ENCODE data around the gene SLC22A1.
"Not testable (repeated sequence)": the region's sequence is repeated elsewhere in the genome, so short reads cannot be mapped to it uniquely, and the experiment has no call there.

SLC22A1 gene

DNA sequence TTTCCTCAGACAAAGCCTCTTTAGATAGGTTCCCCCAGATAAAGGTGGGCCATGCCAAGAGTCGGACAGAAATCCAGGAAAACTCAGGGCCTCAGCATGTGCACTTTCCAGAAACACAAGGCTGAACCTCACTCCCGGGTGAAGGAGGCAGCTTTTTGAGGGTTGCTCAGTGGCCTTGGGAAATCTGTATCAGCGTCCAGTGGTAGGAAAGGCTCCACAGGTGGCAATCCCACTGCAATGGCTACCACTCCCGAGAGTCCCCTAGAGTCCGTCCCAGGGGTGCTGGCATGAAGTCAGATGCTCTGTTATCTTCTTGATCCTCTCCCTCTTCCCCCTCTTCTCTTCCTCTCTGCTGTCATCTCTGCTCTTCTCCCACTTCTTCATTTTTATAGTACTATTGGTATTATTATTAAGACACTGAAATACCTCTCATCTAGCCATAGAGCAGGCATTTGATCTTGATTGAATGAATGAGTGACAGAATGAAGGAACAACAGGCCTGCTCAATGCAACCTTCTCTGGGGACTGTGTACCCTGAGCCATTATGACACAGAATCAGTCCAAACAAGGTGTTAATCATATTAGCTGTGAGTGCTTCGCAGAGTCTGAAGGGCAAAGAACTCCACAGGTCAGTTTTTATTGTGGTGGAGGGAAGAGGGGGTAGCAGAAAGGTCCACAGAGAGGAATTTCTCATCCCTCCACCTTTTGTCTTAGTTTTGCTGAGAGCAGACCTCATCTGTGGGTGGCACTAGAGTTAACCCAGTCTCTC, 13.3 kb downstream of the SLC22A1 start:
- peaks cover 2% of the 10 kb centered on the region for H3K36me3 Mint-ChIP-seq (ENCODE audit: low read depth)
- H3K27ac Mint-ChIP-seq, result peak overlapping the region; percentile 17
- no peak overlapping the region for H3K4me3 Mint-ChIP-seq
- no peaks in the 10 kb centered on the region for H3K27me3 Mint-ChIP-seq
- no peaks in the 10 kb centered on the region for H3K9me3 Mint-ChIP-seq
- no peak for DNase-seq
- peaks cover 24% of the 10 kb centered on the region for H3K4me1 Mint-ChIP-seq (ENCODE audit: low read depth)

DNA sequence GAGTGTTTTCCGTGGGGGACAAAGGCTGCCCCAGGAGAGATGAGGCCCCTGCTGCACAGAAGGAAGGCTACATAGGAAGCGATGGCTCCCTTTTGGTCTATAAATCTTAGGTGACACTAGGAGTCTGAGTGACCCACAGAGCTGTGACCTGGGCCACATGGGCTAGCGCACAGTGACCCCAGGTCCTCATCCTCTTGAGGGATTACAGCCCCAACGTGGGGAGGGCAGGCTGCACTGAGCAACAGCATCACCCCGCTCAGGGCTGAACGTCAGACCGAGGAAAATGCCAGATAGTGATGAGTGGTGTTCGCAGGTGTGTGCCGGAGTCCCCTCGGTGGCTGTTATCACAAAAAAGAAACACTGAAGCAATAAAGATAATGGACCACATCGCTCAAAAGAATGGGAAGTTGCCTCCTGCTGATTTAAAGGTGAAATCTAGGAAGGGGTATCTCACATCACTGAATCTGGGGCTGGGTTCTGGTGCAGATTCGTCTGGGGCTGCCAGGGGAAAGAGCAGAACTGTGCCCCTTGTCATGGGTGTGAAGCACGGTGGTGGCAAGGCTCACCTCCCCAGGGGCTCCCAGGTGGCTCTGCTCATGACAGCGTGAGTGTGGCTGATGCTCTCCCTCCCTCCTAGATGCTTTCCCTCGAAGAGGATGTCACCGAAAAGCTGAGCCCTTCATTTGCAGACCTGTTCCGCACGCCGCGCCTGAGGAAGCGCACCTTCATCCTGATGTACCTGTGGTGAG, 14.5 kb downstream of the SLC22A1 start:
- DNase-seq, result no peak
- H3K36me3 Mint-ChIP-seq (ENCODE audit: low read depth), result peaks cover 2% of the 10 kb centered on the region
- H3K4me3 Mint-ChIP-seq, result no peak overlapping the region
- H3K4me1 Mint-ChIP-seq (ENCODE audit: low read depth), result peaks cover 22% of the 10 kb centered on the region
- H3K27ac Mint-ChIP-seq, result no peak overlapping the region
- H3K27me3 Mint-ChIP-seq, result no peaks in the 10 kb centered on the region
- no peaks in the 10 kb centered on the region for H3K9me3 Mint-ChIP-seq

DNA sequence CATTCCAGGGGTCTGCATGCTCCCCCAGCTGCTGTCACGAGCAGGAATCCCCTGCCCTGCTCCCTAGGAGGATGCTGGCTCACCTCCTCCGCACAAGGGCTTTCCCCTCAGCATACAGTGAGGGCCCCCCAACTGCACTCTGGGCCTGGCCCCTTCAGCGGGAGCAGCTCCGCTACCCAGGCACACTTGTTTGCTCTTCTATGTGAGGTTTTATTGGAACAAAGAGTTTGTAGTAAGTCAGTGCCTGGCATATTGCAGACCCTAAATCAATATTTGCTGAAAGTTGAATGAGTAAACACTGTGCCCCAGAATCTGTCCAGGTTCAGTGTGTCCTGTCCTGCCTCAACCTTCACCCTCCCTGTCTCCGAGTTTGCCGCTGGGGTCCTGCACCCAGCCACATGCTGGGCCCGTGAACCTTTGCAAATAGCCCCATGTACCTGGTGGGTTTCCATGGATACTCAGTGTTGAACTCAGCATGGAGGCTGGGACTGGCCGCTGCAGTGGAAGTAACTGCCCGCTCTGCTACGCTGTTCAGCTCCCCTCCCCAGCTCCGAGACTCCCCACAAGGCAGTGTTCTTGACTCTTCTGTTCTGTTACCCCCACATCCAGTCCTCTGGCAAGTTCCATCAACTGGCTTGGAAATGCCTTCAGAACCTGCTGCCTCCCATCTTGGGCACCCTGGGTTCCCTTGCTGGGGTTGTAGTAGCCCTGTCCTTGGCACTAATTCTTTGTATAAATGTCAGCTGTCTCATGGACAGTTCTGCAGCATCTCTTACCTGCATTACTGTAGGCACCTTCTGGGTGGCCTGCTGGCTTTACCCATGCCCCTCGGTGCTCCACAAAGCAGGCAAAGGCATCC, 15.7 kb downstream of the SLC22A1 start:
- Mint-ChIP-seq H3K4me1 (ENCODE audit: low read depth) (peaks cover 22% of the 10 kb centered on the region), H3K4me3 (no peak overlapping the region), H3K36me3 (ENCODE audit: low read depth) (peaks cover 2% of the 10 kb centered on the region), H3K9me3 (no peaks in the 10 kb centered on the region), H3K27ac (no peak overlapping the region), H3K27me3 (no peaks in the 10 kb centered on the region)
- no peak for DNase-seq

DNA sequence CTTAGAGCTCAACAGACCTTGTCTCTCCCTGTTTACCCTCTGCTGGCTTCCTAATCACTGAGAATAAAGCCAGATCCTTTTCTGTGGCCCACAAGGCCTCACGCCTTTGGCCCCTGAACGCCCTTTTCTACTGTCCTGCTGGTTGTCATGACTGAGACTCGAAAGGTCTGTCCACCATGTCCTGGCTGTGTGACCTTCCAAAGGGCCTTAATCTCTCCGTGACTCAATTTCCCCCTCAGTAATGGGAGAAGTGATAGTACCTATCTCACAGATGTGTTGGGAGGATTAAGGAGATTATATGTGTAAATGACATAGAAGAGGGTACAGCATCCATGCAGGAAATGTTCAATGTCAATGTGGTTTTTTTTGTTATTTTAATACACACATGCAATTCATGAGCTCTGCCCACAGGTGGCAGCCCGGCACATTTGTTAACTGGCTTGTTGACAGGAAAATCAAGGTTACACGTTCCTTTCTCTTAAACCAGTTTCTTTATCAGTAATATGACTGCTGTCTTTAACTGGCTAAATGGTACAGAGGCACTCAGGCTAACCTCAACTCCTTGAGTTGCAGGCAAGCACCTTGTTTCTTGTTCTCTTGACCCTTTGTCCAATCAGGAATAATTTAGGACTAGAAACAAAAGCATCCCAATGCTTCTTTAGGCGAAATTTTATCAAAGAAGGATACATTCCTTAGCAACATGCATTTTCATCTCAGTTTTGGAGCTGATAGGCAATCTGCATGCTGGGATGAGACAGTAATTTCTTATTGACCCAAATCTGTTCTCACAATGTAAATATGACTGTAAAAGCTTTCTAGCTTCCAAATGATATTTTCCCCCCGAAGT, 16.6 kb downstream of the SLC22A1 start:
- Mint-ChIP-seq H3K4me1 (ENCODE audit: low read depth) (peaks cover 21% of the 10 kb centered on the region), H3K9me3 (no peaks in the 10 kb centered on the region), H3K27ac (peak overlapping the region; percentile 53), H3K36me3 (ENCODE audit: low read depth) (peaks cover 1% of the 10 kb centered on the region), H3K27me3 (no peaks in the 10 kb centered on the region), H3K4me3 (no peak overlapping the region)
- peak; percentile 70 for DNase-seq

DNA sequence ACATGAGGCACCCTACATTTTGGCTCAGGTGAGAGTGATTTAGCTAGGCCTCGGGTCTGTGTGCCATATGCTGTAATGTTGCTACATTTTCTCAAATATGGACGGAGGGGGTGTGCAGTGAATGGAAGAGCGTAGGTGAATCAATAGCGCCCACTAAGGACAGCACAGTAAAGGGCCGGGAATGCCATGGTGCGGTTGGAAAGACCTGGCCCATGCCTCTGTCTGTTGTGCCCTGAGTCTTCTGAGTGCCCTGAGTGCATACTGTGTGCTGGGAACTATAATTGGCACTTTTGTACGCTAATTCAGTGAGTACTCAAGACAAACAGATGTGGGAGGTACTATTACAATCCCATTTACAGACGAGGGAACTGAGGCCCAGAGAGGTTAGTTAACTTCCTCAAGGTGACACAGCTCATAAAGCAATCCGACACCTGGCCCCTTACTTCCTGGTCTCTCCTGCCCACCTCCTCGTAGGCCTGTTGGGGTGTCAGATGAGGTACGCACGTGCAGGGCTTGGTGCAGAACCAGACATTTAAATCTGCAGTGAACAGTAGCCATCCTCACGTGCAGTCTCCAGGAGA, 17.3 kb downstream of the SLC22A1 start:
- Mint-ChIP-seq H3K4me3 (no peak overlapping the region), H3K27me3 (no peaks in the 10 kb centered on the region), H3K9me3 (no peaks in the 10 kb centered on the region), H3K27ac (no peak overlapping the region), H3K36me3 (ENCODE audit: low read depth) (no peaks in the 10 kb centered on the region), H3K4me1 (ENCODE audit: low read depth) (peaks cover 20% of the 10 kb centered on the region)
- DNase-seq, result no peak

DNA sequence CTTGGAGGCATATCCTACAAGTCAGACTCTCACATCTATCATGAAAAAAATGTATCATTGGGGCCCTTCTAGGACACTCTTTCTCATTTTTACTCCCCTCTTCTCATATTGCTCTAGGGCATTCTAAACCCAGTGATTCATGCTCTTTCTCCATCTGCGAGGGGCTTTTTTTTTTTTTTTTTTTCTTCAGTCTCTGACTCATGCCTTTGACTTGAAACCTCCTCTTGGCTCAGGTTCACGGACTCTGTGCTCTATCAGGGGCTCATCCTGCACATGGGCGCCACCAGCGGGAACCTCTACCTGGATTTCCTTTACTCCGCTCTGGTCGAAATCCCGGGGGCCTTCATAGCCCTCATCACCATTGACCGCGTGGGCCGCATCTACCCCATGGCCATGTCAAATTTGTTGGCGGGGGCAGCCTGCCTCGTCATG, 17.8 kb downstream of the SLC22A1 start:
- H3K4me1 Mint-ChIP-seq (ENCODE audit: low read depth), result peaks cover 20% of the 10 kb centered on the region
- no peaks in the 10 kb centered on the region for H3K27me3 Mint-ChIP-seq
- H3K27ac Mint-ChIP-seq, result no peak overlapping the region
- DNase-seq, result no peak
- H3K36me3 Mint-ChIP-seq (ENCODE audit: low read depth), result peaks cover 2% of the 10 kb centered on the region
- H3K4me3 Mint-ChIP-seq, result no peak overlapping the region
- H3K9me3 Mint-ChIP-seq, result peaks cover 2% of the 10 kb centered on the region

DNA sequence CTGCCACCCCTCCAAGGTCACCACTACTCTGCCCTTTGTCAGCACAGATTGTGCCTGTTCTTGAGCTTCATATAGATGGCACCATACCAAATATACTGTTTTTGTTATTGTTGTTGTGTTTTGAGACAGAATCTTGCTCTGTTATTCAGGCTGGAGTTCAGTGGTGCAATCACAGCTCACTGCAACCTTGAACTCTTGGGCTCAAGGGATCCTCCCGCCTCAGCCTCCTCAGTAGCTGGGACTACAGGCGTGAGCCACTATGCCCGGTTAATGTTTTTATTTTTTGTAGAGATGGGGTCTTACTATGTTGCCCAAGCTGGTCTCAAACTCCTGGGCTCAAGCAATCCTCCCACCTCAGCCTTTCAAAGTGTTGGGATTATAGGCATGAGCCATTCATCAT, 18.9 kb downstream of the SLC22A1 start:
- DNase-seq; H3K36me3 Mint-ChIP-seq (ENCODE audit: low read depth); H3K27ac Mint-ChIP-seq; H3K4me3 Mint-ChIP-seq; H3K9me3 Mint-ChIP-seq; H3K27me3 Mint-ChIP-seq: not testable (repeated sequence)
- H3K4me1 Mint-ChIP-seq (ENCODE audit: low read depth), result peaks cover 20% of the 10 kb centered on the region

DNA sequence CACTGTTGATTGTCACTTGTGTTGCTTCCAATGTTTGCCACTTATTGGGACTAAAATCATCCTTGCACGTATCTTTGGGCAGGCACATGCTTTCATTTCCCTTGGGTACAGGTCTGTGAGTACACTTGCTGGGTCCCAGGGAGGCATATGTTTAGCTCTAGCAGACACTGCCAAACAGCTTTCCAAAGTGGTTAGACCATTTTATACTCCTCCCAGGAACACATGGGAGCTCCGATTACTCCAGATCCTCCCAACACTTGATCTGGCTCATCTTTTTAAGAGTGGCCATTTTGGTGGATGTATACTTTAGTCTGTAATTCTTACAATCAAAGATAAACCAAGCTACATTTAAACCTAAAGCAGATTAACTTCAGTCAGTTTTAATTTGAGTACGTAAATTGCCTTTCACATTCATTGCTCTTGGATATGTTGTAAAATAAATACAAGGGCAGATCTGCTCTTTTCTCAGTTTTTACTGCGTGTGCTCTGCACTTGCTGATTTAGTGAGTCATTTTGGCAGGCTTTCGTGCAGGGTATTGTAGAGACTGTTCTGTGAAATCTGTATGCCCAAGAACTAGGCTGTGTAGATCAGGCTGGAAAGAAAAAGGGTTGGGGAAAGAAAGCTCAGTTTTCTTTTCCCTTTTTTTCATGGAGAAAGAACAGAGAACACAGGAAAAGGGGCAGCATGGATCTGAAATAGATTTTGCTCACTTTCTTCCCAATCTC, 19.5 kb downstream of the SLC22A1 start:
- H3K9me3 Mint-ChIP-seq, result peaks cover 2% of the 10 kb centered on the region
- no peaks in the 10 kb centered on the region for H3K27me3 Mint-ChIP-seq
- H3K36me3 Mint-ChIP-seq (ENCODE audit: low read depth), result peaks cover 3% of the 10 kb centered on the region
- H3K27ac Mint-ChIP-seq, result no peak overlapping the region
- no peak for DNase-seq
- H3K4me3 Mint-ChIP-seq, result no peak overlapping the region
- H3K4me1 Mint-ChIP-seq (ENCODE audit: low read depth), result peaks cover 20% of the 10 kb centered on the region

DNA sequence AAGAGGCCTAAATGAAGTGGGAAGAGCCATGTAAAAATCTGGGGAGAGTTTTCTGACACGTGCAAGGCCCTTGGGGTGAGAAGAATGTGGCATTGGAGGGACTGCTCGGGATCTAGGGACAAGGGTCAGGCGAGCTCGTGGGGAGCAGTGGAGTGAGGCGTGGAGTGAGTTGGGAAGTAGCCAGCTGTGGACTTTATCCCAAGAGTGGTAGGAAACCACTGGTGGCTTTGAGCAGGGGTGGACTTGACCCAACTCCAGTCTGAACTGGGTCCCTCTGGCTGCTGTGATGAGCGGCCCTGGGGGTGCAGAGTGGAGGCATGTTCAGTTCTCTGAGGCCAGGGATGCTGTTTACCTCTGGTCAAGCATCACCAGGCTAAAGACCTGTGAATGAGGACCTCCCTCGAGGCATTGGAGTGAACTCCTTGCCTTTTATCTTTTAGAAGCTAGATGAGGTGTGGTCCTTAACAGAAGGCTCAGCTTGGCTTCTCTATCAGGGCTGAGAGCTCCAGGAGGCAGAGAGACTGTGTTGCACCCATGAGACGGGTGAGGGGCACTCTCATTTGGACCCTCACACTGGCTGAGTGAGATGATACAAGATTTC, 20.6 kb downstream of the SLC22A1 start:
- Mint-ChIP-seq H3K9me3 (peaks cover 2% of the 10 kb centered on the region), H3K27ac (no peak overlapping the region), H3K4me3 (no peak overlapping the region), H3K27me3 (no peaks in the 10 kb centered on the region), H3K4me1 (ENCODE audit: low read depth) (peaks cover 20% of the 10 kb centered on the region), H3K36me3 (ENCODE audit: low read depth) (peaks cover 3% of the 10 kb centered on the region)
- DNase-seq, result no peak

DNA sequence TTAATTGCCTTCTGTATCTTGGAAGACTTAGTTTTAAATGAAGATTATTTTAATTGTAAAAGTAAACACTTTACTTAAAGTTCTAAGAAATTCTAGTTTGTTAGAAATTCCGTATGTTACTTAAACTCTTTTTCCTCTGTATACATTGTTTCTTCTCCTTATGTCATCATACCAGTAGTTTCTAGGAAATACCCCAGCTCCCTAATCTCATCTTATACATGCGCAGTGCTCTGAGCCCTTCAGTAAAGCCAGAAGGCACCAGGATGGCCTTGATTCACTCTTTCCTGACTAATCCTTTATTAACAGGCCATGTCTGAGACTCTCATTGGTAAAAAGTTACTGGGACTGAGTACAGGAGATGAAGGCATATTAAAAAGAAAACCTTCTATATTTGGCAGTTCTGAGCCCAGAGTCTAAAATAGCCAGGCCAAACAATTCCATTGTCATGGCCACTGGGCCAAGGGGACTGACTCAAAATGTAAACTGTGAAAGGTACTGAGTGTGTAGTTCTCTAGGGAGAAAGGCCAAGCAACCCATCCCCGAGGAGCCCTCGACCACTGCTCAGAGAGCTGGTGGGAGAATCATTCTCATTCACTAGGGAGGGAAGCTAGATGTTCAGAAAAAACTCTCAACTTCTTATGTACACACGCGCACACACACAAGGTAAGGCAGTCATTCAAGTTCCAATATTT, 25.0 kb downstream of the SLC22A1 start:
- Mint-ChIP-seq H3K27me3 (no peaks in the 10 kb centered on the region), H3K4me1 (ENCODE audit: low read depth) (no peaks in the 10 kb centered on the region), H3K36me3 (ENCODE audit: low read depth) (peaks cover 3% of the 10 kb centered on the region), H3K9me3 (peaks cover 7% of the 10 kb centered on the region), H3K27ac (no peak overlapping the region), H3K4me3 (no peak overlapping the region)
- no peak for DNase-seq

DNA sequence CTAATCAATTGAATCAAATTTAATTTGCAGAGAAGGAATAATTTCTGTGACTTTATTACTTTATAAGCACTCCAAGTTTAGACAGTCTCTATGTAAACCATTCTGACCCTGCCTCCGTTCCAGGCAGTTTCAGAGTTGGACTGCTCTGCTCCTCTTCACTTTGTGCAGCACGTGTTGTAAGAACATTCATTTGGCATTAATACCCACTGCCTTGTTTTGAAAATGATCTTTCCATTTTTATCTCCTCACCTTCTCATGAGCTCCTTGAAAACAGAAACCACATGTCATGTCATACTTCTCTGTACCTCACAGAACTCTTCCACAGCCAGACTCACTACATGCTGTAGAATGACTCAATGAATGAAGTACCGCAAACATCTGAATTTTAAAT, 25.5 kb downstream of the SLC22A1 start:
- Mint-ChIP-seq H3K27me3 (no peaks in the 10 kb centered on the region), H3K4me3 (no peak overlapping the region), H3K9me3 (peaks cover 7% of the 10 kb centered on the region)

DNA sequence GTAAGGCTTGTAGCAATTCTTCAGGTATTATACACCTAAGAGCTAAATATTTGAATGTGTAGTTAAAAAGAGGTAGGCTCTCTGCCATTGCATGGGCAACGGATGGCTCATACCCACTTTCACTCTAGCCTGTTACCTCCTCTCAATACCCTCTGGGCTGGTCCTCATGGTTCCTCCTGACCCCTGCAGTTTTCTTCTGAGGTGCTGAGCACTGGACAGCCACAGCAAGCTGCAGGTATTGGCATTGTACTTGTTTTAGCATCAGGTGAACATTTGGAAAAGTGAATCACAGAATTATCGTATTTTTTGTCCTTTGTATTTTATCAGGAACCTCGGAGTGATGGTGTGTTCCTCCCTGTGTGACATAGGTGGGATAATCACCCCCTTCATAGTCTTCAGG, 32.9 kb downstream of the SLC22A1 start:
- no peak overlapping the region for H3K4me3 Mint-ChIP-seq
- peaks cover 7% of the 10 kb centered on the region for H3K9me3 Mint-ChIP-seq
- H3K27me3 Mint-ChIP-seq, result no peaks in the 10 kb centered on the region
- H3K27ac Mint-ChIP-seq, result no peak overlapping the region
- no peaks in the 10 kb centered on the region for H3K4me1 Mint-ChIP-seq (ENCODE audit: low read depth)
- DNase-seq, result no peak
- H3K36me3 Mint-ChIP-seq (ENCODE audit: low read depth), result peaks cover 5% of the 10 kb centered on the region

More for the DNA sequence above, 25.5 kb downstream of the SLC22A1 start:
- no peak overlapping the region for H3K27ac Mint-ChIP-seq
- DNase-seq, result no peak
- H3K36me3 Mint-ChIP-seq (ENCODE audit: low read depth), result peaks cover 6% of the 10 kb centered on the region
- H3K4me1 Mint-ChIP-seq (ENCODE audit: low read depth), result no peaks in the 10 kb centered on the region

All from activated T-cell treated with anti-CD3 and anti-CD28 coated beads, Interleukin-2, amount 50 U/mL, for 24 hours (primary cell).